HG03571 (cell line): Measurements from ENCODE around the gene NGFR.
"Not testable (repeated sequence)": the region's sequence is repeated elsewhere in the genome, so short reads cannot be mapped to it uniquely, and the experiment has no call there.

Source experiments
- ATAC-seq: cut with Tn5 transposase; IDR thresholded peaks from one replicate; pipeline ENCODE4 v1.9.1; 2021; ENCODE audit not compliant: unreplicated experiment

NGFR gene

GRCh38 chr17:49543860-49544259 lies 48.8 kb downstream of the NGFR start:
- no peak for ATAC-seq

- no peak for ATAC-seq
Measured at GRCh38 chr17:49545007-49545660, 50.0 kb downstream of the NGFR start.

GRCh38 chr17:49545806-49546545 lies 50.9 kb downstream of the NGFR start:
- no peak for ATAC-seq

GRCh38 chr17:49546546-49547535 lies 51.7 kb downstream of the NGFR start:
- no peak for ATAC-seq

- ATAC-seq: no peak
Measured at GRCh38 chr17:49547566-49547965, 52.5 kb downstream of the NGFR start.

GRCh38 chr17:49548051-49548505 lies 53.0 kb downstream of the NGFR start:
- ATAC-seq: no peak

- ATAC-seq: no peak
Measured at GRCh38 chr17:49548506-49549310, 53.6 kb downstream of the NGFR start.

GRCh38 chr17:49549311-49549605 lies 54.2 kb downstream of the NGFR start:
- ATAC-seq: no peak

- no peak for ATAC-seq
Measured at GRCh38 chr17:49549691-49550678, 54.9 kb downstream of the NGFR start.

GRCh38 chr17:49550764-49551163 lies 55.7 kb downstream of the NGFR start:
- ATAC-seq: not testable (repeated sequence)

GRCh38 chr17:49551221-49552069 lies 56.4 kb downstream of the NGFR start:
- no peak for ATAC-seq

- ATAC-seq: no peak
Measured at GRCh38 chr17:49552070-49552751, 57.1 kb downstream of the NGFR start.

GRCh38 chr17:49553676-49554335 lies 58.7 kb downstream of the NGFR start:
- ATAC-seq: no peak

GRCh38 chr17:49554694-49555494 lies 59.8 kb downstream of the NGFR start:
- no peak for ATAC-seq

- ATAC-seq: no peak
Measured at GRCh38 chr17:49555495-49556222, 60.6 kb downstream of the NGFR start.
